T-helper 17 cell (primary cell): Measurements from ENCODE around the gene ABHD4. TPM values are rescaled to one million over a fixed set of nuclear protein-coding genes. Genes with fewer than 3 reads are reported as not detected.
A peak's percentile ranks its signal among the peaks of the same experiment; 100 is the strongest.
"Not testable (repeated sequence)": the region's sequence is repeated elsewhere in the genome, so short reads cannot be mapped to it uniquely, and the experiment has no call there.

Experiments used
- ATAC-seq: fragments of 150-1000 bp; cut with Tn5 transposase; 2 replicates; pipeline ENCODE4 v1.10.0; 2021; ENCODE audit warnings: mild to moderate bottlenecking, moderate library complexity
- DNase-seq, 3 donors: peaks; one replicate each; pipeline versions ENCODE4 v3.0.0 to v3.0.0-alpha.2; 2020 to 2021
- H3K9me3 ChIP-seq: one replicate; pipeline ENCODE4 v1.7.0; 2013; ENCODE audit warnings: low read length, mild to moderate bottlenecking; ENCODE audit not compliant: control insufficient read depth, poor library complexity, severe bottlenecking
- H3K27ac Mint-ChIP-seq: one replicate; pipeline ENCODE4 v1.8.0; 2022; ENCODE audit warnings: mild to moderate bottlenecking, moderate library complexity, mixed read lengths
- H3K27me3 Mint-ChIP-seq: one replicate; pipeline ENCODE4 v1.8.0; 2022; ENCODE audit warnings: mixed read lengths
- H3K36me3 Mint-ChIP-seq: one replicate; pipeline ENCODE4 v1.8.0; 2022; ENCODE audit warnings: low read depth, mixed read lengths
- H3K4me1 Mint-ChIP-seq: one replicate; pipeline ENCODE4 v1.8.0; 2022; ENCODE audit warnings: mild to moderate bottlenecking, mixed read lengths
- H3K4me3 Mint-ChIP-seq: one replicate; pipeline ENCODE4 v1.8.0; 2022; ENCODE audit warnings: mild to moderate bottlenecking, moderate library complexity, mixed read lengths
- total RNA-seq, 4 donors: library from RNA in 2 of 4; stranded (reverse) in 2 of 4; gene quantifications; one replicate each; pipeline ENCODE4 v1.2.3 and lab custom pipeline; 2022 to 2026

The ABHD4 gene, protein sequence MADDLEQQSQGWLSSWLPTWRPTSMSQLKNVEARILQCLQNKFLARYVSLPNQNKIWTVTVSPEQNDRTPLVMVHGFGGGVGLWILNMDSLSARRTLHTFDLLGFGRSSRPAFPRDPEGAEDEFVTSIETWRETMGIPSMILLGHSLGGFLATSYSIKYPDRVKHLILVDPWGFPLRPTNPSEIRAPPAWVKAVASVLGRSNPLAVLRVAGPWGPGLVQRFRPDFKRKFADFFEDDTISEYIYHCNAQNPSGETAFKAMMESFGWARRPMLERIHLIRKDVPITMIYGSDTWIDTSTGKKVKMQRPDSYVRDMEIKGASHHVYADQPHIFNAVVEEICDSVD
- total RNA-seq (10 to 100 TPM; 12.3 to 19.0 TPM), total RNA-seq (lab: John Stamatoyannopoulos, UW) (5.7 to 12.4 reads per million in 2 donors)

DNA sequence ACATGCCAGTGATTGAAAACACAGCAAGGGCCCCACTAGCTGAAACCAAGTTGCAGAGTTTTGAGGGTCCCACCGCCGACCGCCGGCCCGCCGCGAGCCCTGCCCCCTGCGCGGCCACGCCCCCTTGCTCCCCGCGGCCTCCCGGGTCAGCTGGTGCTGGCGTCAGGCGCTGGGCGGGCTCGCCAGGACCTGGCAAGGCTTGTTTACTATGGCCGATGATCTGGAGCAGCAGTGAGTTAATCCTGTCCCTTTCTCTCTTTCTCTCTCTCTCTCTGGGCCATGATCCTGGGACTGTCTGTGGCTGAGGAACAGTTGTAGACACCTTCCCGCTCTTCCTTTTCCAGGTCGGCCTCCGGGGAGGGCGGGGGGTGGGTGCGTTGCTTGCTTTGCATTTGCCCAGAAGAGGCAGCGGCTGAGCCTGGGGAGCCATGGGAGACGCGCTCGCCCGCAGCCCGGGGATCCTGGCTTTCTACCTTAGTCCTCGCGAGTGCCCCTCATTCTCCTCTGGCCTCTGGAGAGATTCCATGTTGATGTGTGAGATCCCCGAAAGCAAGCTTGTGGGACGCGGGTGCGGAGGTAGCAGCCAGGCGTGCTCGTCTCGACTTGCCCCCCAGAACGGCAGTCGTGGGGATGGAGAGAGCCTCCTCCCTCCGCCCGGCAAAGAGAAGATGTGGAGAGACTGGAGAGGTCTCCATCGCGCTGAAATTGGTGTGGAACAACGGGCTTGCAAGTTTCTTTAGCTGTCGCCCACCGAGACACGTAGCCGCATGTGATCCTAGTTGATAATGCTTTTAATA is at the start of gene ABHD4:
ABHD4 (plus strand) TSS at position 202 of the 797 bp plus-strand sequence; CDS start at position 209, 7 bp downstream.
- ATAC-seq, result peak; percentile 91
- peak within 1 kb of the TSS; percentile 94 for H3K27ac Mint-ChIP-seq

DNA sequence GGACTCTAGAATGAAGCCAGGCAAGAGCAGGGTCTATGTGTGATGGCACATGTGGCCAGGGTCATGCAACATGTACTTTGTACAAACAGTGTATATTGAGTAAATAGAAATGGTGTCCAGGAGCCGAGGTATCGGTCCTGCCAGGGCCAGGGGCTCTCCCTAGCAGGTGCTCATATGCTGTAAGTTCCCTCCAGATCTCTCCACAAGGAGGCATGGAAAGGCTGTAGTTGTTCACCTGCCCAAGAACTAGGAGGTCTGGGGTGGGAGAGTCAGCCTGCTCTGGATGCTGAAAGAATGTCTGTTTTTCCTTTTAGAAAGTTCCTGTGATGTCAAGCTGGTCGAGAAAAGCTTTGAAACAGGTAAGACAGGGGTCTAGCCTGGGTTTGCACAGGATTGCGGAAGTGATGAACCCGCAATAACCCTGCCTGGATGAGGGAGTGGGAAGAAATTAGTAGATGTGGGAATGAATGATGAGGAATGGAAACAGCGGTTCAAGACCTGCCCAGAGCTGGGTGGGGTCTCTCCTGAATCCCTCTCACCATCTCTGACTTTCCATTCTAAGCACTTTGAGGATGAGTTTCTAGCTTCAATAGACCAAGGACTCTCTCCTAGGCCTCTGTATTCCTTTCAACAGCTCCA is 48.7 kb upstream of the ABHD4 start:
- Mint-ChIP-seq H3K36me3 (peaks cover 33% of the 10 kb centered on the region), H3K27me3 (no peaks in the 10 kb centered on the region), H3K27ac (peak overlapping the region; percentile 100), H3K4me1 (peaks cover 87% of the 10 kb centered on the region), H3K4me3 (peak overlapping the region; percentile 94)
- no peaks in the 10 kb centered on the region for H3K9me3 ChIP-seq
- DNase-seq (no peak), ATAC-seq (no peak)

More for the DNA sequence above, at the start of gene ABHD4:
- no peaks in the 10 kb centered on the region for H3K9me3 ChIP-seq
- DNase-seq, result peak; percentile 52 to 59 (median 54)
- peaks cover 11% of the 10 kb centered on the region for H3K36me3 Mint-ChIP-seq
- H3K4me1 Mint-ChIP-seq, result peaks cover 31% of the 10 kb centered on the region
- peak within 1 kb of the TSS; percentile 96 for H3K4me3 Mint-ChIP-seq
- H3K27me3 Mint-ChIP-seq, result no peaks in the 10 kb centered on the region

DNA sequence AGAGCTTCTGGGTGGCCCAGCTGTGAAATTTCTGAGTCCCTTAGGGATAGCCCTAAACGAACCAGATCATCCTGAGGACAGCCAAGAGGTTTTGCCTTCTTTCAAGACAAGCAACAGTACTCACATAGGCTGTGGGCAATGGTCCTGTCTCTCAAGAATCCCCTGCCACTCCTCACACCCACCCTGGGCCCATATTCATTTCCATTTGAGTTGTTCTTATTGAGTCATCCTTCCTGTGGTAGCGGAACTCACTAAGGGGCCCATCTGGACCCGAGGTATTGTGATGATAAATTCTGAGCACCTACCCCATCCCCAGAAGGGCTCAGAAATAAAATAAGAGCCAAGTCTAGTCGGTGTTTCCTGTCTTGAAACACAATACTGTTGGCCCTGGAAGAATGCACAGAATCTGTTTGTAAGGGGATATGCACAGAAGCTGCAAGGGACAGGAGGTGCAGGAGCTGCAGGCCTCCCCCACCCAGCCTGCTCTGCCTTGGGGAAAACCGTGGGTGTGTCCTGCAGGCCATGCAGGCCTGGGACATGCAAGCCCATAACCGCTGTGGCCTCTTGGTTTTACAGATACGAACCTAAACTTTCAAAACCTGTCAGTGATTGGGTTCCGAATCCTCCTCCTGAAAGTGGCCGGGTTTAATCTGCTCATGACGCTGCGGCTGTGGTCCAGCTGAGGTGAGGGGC is 48.0 kb upstream of the ABHD4 start:
- H3K4me1 Mint-ChIP-seq, result peaks cover 87% of the 10 kb centered on the region
- peak overlapping the region; percentile 94 for H3K4me3 Mint-ChIP-seq
- H3K36me3 Mint-ChIP-seq, result peaks cover 30% of the 10 kb centered on the region
- H3K27me3 Mint-ChIP-seq, result no peaks in the 10 kb centered on the region
- ATAC-seq, result peak; percentile 55
- peak in 1 of 3 donors; percentile 61 for DNase-seq
- no peaks in the 10 kb centered on the region for H3K9me3 ChIP-seq
- peak overlapping the region; percentile 100 for H3K27ac Mint-ChIP-seq

DNA sequence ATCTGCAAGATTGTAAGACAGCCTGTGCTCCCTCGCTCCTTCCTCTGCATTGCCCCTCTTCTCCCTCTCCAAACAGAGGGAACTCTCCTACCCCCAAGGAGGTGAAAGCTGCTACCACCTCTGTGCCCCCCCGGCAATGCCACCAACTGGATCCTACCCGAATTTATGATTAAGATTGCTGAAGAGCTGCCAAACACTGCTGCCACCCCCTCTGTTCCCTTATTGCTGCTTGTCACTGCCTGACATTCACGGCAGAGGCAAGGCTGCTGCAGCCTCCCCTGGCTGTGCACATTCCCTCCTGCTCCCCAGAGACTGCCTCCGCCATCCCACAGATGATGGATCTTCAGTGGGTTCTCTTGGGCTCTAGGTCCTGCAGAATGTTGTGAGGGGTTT is 46.5 kb upstream of the ABHD4 start:
- DNase-seq, result no peak
- Mint-ChIP-seq H3K4me1 (peaks cover 90% of the 10 kb centered on the region), H3K27ac (peak overlapping the region; percentile 100), H3K4me3 (peak overlapping the region; percentile 94), H3K36me3 (peaks cover 30% of the 10 kb centered on the region), H3K27me3 (no peaks in the 10 kb centered on the region)
- no peak for ATAC-seq
- no peaks in the 10 kb centered on the region for H3K9me3 ChIP-seq

DNA sequence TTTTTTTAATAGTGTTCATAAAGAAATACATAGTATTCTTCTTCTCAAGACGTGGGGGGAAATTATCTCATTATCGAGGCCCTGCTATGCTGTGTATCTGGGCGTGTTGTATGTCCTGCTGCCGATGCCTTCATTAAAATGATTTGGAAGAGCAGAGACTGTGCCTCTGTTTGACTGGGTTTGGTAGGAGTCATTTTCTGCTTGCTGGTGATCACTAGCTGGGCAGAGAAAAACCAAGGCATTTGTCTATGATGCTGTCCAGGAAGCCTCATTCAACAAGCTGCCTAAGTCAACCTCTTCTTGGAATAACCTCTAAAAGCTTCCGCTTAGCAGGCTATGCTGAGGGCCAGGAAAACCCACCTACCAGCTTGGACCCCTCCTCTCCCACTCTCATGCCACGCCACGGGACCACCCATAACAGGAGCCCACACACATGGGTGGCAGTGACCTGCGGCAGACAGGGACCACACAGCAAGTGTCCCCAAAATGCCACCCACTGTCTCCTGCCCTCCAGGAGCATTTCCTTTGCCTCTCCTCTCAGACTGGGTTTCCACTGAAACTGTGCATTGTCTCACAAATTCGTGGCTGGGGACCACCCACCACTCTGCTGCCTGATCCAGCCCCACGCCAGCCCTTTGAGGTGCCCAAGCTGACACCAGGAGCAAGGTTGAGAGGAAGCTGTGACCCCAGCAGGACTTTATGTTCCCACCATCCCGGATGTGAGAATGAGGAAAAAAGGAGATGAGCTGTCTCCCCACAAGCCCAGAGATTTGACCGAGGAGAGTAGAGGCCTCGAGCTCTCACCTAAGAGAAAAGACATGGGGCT is 45.9 kb upstream of the ABHD4 start:
- H3K27me3 Mint-ChIP-seq, result no peaks in the 10 kb centered on the region
- H3K36me3 Mint-ChIP-seq, result peaks cover 30% of the 10 kb centered on the region
- H3K4me3 Mint-ChIP-seq, result peak overlapping the region; percentile 94
- DNase-seq, result no peak
- ATAC-seq, result no peak
- peaks cover 89% of the 10 kb centered on the region for H3K4me1 Mint-ChIP-seq
- peak overlapping the region; percentile 100 for H3K27ac Mint-ChIP-seq
- H3K9me3 ChIP-seq, result no peaks in the 10 kb centered on the region

DNA sequence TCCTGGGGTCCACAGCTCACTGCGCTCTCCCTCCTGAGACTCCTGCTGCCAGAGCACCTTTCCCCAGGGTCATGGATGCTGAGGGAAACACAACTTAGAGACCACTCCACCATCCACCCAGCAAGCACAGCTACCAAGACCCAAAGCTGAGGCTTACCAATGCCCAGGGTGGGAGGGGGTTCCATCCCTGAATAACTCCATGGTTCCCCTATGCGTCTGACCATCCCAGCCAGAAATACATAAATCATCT is 45.3 kb upstream of the ABHD4 start:
- Mint-ChIP-seq H3K4me1 (peaks cover 89% of the 10 kb centered on the region), H3K27ac (peak overlapping the region; percentile 100), H3K4me3 (peak overlapping the region; percentile 89), H3K27me3 (no peaks in the 10 kb centered on the region), H3K36me3 (peaks cover 29% of the 10 kb centered on the region)
- DNase-seq (no peak), ATAC-seq (no peak)
- H3K9me3 ChIP-seq, result no peaks in the 10 kb centered on the region

DNA sequence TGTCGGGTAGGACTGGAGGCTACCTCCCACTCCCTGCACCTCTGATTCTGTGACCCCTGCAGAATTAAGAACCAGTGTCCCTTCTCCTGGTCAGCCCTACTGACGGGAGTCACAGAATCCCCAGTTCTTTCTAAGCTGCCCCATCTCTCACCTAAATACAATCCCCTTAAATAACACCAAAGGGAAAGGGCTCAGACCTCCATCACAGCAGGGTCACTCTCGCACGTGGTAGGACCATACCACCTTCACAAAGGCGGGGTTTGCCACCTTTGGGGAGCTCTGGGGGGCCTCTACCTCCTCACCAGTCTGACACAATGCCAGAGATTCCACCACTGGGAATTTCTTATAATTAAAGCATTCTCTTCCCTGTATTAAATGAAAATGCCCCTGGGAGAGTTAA is 44.7 kb upstream of the ABHD4 start:
- Mint-ChIP-seq H3K27me3 (no peaks in the 10 kb centered on the region), H3K4me1 (peaks cover 89% of the 10 kb centered on the region), H3K36me3 (peaks cover 23% of the 10 kb centered on the region), H3K27ac (peak overlapping the region; percentile 100), H3K4me3 (peak overlapping the region; percentile 89)
- DNase-seq, result no peak
- H3K9me3 ChIP-seq, result no peaks in the 10 kb centered on the region
- no peak for ATAC-seq

DNA sequence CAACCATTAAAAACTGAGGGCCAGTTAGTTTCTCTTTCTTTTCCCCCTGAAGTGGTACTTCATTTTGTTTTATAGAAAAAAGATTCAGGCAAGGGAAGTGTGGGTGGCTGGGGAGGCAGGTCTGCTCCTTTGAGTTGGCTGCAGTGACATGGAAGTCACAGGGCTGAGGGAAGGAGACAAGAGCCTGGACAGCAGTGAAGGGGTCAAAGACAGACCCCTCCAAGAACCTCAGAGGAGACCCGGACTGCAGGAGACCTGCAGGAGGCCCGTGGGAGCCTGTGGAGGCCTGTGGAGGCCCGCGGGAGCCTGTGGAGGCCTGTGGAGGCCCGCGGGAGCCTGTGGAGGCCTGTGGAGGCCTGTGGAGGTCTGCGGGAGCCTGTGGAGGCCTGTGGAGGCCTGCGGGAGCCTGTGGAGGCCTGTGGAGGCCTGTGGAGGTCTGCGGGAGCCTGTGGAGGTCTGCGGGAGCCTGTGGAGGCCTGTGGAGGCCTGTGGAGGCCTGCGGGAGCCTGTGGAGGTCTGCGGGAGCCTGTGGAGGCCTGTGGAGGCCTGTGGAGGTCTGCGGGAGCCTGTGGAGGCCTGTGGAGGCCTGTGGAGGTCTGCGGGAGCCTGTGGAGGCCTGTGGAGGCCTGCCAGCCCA is 44.1 kb upstream of the ABHD4 start:
- peaks cover 91% of the 10 kb centered on the region for H3K4me1 Mint-ChIP-seq
- H3K36me3 Mint-ChIP-seq, result peaks cover 20% of the 10 kb centered on the region
- H3K27me3 Mint-ChIP-seq, ATAC-seq, DNase-seq, H3K9me3 ChIP-seq: not testable (repeated sequence)
- peak overlapping the region; percentile 100 for H3K27ac Mint-ChIP-seq
- peak overlapping the region; percentile 89 for H3K4me3 Mint-ChIP-seq

DNA sequence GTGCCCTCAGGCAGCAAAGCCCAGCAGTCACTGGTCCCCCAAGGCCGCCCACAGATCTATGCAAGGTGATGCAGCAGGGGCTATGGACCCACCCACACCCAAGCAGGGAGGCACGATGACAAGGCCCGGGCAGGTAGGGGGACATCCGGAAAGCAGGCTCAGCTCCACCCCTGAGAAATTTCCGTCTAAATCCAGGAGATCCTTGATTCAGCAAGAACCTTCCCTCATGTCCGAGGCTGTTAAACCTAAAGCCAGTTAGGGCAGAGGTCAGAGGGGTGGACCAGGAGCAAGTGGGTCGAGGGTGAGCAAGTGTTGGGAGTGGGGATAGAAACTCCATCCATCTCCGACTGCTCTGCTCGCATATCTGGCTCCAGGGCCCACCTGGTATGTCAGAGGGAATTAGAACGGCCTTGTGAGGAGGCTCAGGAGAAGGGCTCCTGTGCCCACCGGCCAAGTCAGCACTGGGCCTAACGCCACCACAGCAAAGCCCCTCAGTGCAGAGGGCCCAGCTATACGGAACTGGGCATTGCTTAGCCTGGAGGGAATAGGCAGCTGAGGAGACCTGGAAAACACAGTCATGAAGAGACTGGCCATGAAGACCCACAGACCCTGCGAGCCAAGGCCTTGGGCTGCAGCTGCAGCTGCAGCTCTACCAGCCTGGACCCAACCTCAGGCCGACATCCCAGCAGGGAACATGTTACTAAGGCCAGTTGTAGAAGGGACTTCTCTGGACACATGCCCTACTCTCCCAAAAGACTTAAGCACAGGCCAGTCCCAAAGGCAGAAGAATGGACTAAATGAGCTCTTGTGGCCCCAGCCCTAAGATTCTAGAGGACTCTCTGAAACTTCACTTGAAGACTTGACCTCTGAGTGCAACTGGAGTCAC is 43.4 kb upstream of the ABHD4 start:
- DNase-seq, result no peak
- H3K36me3 Mint-ChIP-seq, result peaks cover 15% of the 10 kb centered on the region
- ATAC-seq, result no peak
- peaks cover 90% of the 10 kb centered on the region for H3K4me1 Mint-ChIP-seq
- H3K27me3 Mint-ChIP-seq, result no peaks in the 10 kb centered on the region
- peak overlapping the region; percentile 86 for H3K4me3 Mint-ChIP-seq
- peak overlapping the region; percentile 100 for H3K27ac Mint-ChIP-seq
- H3K9me3 ChIP-seq, result no peaks in the 10 kb centered on the region

DNA sequence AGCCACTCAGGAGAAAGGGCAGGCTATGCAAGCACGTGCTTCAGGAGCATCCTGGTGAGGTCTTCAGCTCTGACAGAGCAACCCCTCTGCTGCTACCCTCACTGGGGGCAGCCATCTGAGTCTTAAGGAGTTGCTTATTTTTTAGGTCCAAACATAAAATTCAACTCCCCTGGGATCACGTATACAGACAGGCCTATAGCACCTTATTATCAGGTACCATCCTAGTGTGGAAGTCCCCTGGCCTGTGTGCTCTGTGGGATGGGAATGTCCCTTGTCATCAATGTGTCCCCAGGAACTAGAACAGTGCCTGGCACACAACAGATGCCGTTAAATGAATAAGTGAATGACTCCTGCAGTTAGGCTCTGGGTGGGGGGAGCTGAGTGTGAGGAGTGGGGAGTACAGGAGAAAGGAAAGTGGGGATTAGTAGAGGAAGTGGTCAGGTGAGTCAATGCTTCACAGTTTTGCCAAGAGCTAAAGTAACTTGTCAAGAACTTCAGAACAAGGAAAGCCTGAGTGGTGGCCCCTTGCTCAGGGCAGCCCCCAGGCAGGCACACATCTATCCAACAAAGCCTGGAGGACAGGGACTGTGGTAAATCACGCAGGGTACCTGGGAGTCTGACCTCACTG is 42.6 kb upstream of the ABHD4 start:
- H3K4me1 Mint-ChIP-seq, result peaks cover 88% of the 10 kb centered on the region
- H3K36me3 Mint-ChIP-seq, result peaks cover 15% of the 10 kb centered on the region
- DNase-seq, result peak in 2 of 3 donors; percentile 49 to 69

More for the DNA sequence above, 42.6 kb upstream of the ABHD4 start:
- no peaks in the 10 kb centered on the region for H3K9me3 ChIP-seq
- no peaks in the 10 kb centered on the region for H3K27me3 Mint-ChIP-seq
- H3K27ac Mint-ChIP-seq, result peak overlapping the region; percentile 100
- ATAC-seq, result peak; percentile 40
- H3K4me3 Mint-ChIP-seq, result peak overlapping the region; percentile 86
